Measurements from ENCODE around the gene GBGT1. TPM values are rescaled to one million over a fixed set of nuclear protein-coding genes. Genes with fewer than 3 reads are reported as not detected.

The GBGT1 gene
- polyA plus RNA-seq, 3 donors: 2.6 to 10.7 (median 9.9) TPM

- H3K27ac ChIP-seq (ENCODE audit: low read depth, low read length): no peak overlapping the region
- WGBS, 3 donors: 73 to 94% (median 80%) methylated on average over 8 of the region's 8 CpGs
These were observed 41.7 kb downstream of the GBGT1 start for GRCh38 chr9:133121915-133122550.

- WGBS, 3 donors: 6 to 7% (median 7%) methylated on average over 40 to 53 of the region's 53 CpGs
- H3K27ac ChIP-seq (ENCODE audit: low read depth, low read length): peak within 1 kb of the TSS; percentile 92
These were observed 42.4 kb downstream of the GBGT1 start, which contains the start of gene RALGDS for GRCh38 chr9:133121198-133121914. RALGDS (minus strand) TSS chr9:133121240; CDS start chr9:133121154, 86 bp downstream.

GRCh38 chr9:133120501-133121197, 43.1 kb downstream of the GBGT1 start:
- H3K27ac ChIP-seq (ENCODE audit: low read depth, low read length): peak overlapping the region; percentile 92
- 1% methylated on average over 60 to 66 of the region's 66 CpGs for WGBS, 3 donors

DNA sequence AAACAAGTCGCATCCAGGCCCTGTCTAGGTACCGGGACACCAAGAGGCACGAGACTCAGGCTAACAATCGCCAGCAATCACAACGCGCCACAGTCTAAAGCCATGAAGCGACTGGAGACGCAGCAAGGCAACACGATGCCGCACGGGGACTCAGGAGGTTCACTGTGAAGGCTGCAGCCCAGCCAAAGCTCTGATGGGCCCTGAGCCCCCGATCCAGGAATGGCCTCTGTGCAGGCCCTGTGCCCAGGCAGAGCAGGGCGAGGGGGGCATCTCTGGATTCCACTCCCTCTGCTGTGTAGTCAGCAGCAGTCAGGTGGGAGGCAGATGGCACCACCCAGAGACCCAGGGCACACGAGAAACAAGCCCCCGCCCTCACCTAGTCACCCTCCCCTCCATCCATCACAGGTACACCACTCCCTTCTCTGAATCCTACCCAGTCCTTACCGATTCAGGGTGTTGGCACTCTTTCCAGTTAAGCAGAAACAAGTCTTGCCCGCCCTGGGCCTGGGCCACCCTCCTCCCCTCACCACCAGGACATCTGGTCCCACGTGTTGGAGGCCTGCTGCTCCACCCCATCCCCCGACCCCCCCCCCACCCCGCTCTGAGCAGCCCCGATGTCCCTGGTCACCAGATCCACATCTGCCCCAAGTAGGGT, 43.7 kb downstream of the GBGT1 start:
- H3K27ac ChIP-seq (ENCODE audit: low read depth, low read length): peak overlapping the region; percentile 32
- whole genome bisulfite sequencing, 3 donors: 19 to 37% (median 30%) methylated on average over 21 of the region's 21 CpGs

DNA sequence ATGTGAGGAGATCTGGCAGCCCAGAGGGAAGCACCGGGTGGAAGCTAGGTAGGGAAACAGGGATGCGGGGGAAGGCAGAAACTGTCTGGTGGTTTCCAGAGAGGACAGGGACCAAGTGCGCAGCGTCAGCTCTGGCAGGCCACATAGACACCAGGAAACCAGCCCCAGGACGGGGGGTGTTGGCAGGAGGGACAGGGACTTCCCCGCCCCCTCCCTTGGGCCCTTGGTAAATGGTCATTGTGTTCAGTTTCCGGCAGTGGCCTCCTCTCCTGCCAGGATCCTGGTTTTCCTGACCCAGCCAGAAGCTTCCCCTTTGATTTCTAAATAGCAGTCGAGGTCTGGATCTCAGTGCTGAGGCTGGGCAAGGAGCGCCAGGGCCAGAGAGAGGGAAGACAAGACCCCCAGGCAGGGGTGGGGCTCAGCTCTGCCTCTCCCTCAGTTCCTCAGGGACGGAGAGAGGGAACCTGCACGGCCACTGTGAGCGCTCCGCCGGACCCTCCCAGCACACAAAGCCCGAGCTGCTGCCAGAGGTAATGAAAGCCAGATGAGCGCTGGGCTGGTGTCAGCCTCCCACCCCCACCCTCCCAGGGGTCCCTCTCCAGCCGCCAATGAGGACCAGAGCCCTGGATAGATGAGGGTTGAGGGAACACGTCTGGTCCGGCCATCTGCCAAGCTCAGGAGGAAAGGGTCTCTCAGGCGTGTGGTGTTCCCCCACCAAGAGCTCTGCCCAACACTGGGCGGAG, 44.4 kb downstream of the GBGT1 start:
- 42 to 50% (median 47%) methylated on average over 20 to 21 of the region's 21 CpGs for WGBS, 3 donors
- peak overlapping the region; percentile 32 for H3K27ac ChIP-seq (ENCODE audit: low read depth, low read length)

DNA sequence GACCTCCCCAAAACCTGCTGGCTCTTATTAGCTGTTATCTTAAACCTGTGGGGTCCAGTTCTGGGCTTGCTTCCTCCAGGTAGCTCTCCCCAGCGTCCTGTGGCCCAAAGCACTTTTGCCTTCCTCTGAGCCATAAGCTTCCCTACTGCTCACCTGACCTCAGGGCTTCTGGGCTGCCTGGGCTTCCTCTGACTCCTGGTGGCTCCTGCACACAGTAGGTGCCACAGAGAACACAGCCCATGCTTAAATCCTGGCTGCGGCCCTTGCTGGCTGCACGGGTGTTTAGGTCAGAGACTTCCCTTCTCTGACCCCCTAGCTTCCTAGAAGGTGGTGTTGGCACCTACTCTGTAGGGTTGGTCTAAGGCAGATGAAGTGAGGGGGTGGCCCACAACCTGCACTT, 45.1 kb downstream of the GBGT1 start:
- 64 to 89% (median 76%) methylated on average over 3 of the region's 3 CpGs for WGBS, 3 donors
- no peak overlapping the region for H3K27ac ChIP-seq (ENCODE audit: low read depth, low read length)

GRCh38 chr9:133118179-133118520, 45.6 kb downstream of the GBGT1 start:
- H3K27ac ChIP-seq (ENCODE audit: low read depth, low read length): no peak overlapping the region
- WGBS, 3 donors: 82 to 97% (median 86%) methylated on average over 3 of the region's 3 CpGs

DNA sequence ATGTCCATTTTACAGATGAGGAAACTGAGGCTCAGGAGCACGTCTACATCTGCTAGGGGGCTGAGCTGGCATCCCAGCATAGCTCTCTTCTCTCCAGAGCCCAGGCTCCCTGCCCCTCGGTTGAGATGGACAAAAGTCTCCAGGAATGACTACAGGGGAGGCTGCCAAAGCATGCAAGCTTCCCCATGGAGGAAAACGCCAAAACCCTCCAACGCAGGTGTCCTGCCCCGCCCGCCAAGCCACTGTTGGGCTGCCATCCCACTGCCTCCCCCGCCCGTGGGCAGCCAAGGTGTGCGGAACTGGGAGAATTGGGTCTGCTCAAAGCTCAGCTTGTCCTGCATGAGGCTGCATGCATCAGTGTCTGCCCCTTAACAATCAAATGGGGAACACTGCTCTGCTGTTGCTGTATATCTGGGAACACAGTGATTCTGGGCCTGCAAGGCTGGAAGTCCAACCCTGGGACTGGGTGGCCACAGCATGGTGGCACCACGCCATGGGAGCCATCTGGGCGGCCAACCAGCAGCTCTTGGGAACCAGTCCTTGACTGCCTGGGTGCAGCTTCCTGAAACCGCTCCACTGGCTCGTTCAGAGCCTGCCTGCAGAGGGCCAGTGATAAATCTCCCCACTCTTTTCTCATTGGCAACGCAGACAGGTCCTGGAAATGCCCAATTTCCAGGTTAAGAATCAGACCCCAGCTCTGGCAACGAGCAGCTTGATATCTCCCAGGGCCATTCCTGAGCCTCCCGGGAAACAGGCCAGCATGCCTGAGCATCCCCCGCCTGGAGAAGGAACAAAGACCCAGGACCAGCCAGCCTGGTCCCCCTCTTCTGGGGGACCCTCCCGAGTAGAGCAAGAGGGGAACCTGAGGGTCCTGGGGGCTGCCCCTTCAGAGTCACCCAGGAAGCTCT, 46.2 kb downstream of the GBGT1 start:
- 64 to 69% (median 64%) methylated on average over 18 of the region's 18 CpGs for WGBS, 3 donors
- H3K27ac ChIP-seq (ENCODE audit: low read depth, low read length): no peak overlapping the region

DNA sequence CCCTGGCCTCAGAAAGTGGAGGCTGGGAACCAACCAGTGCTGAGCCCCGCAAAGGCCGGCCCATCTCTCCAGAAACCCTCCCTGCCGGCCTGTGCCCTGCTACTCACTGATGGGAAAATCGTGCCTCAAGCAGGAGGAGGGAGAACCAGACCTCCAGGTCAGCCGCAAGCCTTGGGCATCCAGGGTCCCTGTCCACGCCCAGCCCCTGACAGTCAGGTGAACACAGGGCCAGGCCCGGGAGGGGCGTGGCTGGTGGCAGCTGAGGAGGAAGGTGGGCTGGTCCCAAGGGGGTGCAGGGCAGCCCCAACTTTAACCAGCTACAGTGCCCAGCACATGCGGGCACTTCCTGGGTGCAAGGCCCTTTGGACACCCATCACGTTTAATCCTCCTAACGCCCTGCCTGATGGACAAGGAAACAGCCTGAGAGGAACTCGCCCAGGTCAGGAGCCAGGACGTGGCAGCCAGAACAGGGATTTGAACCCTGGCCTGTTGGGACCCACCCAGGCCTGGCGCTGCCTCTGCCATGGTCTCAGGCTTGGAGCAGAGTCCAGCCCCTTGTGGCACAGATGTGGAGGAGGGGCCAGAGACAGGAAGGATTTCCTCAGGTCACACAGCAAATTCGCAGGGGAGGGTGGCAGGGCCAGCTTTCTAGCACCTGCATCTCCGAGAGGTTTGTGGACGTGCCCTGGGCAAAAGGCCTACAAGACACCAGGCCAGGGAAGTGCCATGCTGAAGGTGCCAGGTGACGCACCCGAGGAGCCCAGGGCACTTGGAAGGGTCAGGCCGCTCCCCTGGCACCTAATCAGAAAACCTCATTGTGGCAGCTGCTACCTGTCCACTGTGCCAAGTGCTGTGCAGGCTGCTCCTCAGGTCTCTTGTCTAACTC, 47.1 kb downstream of the GBGT1 start:
- 77 to 83% (median 79%) methylated on average over 20 of the region's 20 CpGs for WGBS, 3 donors
- H3K27ac ChIP-seq (ENCODE audit: low read depth, low read length): no peak overlapping the region

DNA sequence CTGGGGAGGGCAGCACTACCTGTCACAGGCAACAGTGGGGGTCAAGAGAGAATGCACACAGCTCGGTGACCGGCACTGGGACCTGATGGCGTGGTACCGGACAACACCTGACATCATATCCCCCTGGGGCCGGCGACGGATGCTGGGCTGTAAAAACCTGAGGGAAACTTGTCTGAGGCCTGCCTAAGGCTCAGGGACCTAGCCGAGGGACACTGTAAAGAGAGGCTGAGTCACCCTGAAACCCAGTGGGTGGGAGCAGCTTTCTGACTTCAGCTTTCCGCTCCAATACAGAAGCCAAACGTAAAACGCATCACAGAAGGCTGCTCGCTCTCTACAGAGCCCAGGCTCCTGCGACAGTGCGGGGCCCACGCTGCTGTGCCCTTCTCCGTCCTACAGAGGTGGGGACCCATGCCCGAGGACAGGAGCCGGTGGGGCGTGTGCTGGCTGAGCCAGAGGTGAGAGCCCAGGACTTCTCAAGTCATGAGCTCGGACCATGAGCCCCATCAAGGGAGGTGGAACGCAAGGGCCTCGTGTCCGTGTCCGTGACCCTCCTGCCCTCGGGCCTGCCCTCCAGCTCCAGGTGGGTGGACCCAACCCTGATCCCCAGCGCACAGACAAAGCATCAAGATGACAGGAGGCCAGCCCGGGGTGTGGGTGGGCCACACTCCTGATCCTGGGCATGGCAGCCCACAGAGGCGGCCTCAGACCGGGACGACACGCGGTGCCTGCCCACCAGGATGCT, 47.9 kb downstream of the GBGT1 start:
- no peak overlapping the region for H3K27ac ChIP-seq (ENCODE audit: low read depth, low read length)
- WGBS, 3 donors: 78 to 91% (median 79%) methylated on average over 32 of the region's 32 CpGs

- WGBS, 3 donors: 74 to 87% (median 74%) methylated on average over 19 of the region's 19 CpGs
- no peak overlapping the region for H3K27ac ChIP-seq (ENCODE audit: low read depth, low read length)
These were observed 48.7 kb downstream of the GBGT1 start for GRCh38 chr9:133114886-133115603.

DNA sequence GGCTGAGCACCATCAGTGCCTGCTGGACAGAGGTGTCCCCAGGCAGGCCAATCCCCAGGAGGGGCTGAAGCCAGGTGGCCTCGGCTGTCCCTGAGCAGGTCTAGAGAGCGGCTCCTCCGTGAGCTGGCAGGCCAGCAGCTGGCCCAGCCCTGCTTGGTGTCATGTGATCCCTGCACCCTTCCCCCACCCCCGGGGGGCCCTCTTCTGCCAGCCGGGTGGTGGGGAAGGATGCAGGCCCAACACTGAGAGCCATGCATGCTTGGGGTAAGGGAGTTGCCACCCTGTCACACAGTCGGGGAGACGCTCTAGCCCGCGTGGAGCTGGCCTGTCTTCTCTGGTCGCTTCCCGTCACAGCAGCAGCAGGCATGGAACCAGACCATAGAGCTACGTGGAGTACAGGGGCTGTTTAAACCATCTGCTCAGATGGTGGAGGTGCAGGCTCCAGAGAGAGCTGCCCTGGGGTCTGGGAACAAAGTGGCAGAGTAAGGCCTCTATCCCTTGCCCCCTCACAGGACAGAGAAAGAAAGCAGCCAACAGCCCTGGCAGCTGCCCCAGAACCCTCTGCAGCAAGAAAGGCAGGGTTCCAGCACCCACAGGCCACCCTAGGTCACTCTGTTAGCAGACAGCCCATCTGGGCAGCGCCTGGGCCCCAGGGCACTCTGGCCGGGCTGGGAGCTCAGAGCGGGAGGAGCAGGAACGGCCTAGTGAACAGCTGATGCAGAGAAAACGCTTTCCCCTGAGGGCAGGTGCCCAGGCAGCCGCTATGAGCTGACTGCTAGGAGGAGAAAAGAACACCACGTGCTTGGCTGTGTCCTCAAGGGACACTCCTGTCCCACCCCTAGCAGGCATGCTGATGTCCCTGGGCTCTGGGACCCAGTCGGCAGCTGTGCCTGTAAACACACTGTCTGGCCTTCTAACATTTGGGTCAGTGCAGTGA, 49.5 kb downstream of the GBGT1 start:
- H3K27ac ChIP-seq (ENCODE audit: low read depth, low read length): peak overlapping the region; percentile 33
- WGBS, 3 donors: 39 to 42% (median 41%) methylated on average over 18 to 20 of the region's 20 CpGs

DNA sequence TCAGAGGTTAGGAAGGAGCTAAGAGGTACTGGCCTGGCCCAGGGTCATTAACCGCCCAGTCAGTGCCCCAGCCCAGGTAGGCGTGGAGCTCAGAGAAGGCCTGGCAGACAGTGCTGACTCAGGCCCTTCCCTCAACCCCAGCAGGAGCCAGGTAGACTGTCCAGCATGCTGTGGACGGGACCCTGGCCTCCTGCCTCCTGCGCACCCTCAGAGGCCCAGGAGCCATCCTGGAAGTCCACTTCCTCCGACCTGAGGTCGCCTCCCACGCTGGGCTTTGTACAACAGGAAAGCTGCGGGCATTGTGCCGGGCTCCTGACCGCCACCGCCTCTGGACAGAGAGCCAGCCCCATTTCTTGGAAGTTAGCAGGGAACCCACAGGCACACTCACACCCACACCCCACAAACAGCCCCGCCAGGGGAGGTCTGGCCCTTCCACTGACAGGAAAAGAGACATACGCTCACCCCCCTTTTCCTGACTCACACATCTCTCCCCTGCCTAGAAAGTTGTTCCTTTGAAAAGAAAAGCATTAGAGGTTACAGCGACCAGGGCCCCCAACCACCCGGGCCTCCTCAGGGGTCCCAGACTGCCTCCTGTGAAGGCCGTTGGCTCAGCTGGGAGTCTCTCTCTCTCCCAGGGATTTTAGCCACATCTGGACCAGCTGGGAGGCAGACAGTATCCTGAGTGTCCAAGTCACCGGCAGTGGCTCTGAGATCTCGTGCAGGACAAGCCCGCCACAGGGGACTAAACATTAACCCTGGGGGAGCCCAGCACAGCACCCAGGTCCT, 50.4 kb downstream of the GBGT1 start:
- 35 to 76% (median 41%) methylated on average over 19 of the region's 19 CpGs for WGBS, 3 donors
- H3K27ac ChIP-seq (ENCODE audit: low read depth, low read length): peak overlapping the region; percentile 33

GRCh38 chr9:133112663-133113026, 51.1 kb downstream of the GBGT1 start:
- H3K27ac ChIP-seq (ENCODE audit: low read depth, low read length): no peak overlapping the region
- WGBS, 3 donors: 37 to 71% (median 43%) methylated on average over 7 of the region's 7 CpGs

Measured in adipose tissue (tissue), 3 donors.